WTC11 (cell line): ENCODE measurements around the gene RETREG1. TPM values are rescaled to one million over a fixed set of nuclear protein-coding genes. Genes with fewer than 3 reads are reported as not detected.

Experiments used
- ATAC-seq: fragments of 200-7000 bp; cut with Tn5 transposase; 2 replicates; pipeline ENCODE4 v1.10.0; 2021; ENCODE audit warnings: mild to moderate bottlenecking, moderate library complexity
- CTCF ChIA-PET: fragments of 300-600 bp; sonication (Branson Sonifier 250); formaldehyde crosslinking; loops from one replicate; lab custom pipeline; 2021; ENCODE audit warnings: antibody characterized with exemption; lab: Charles Lee
- POLR2A ChIA-PET: fragments of 350-600 bp; sonication (Branson Sonifier 250); formaldehyde crosslinking; loops from one replicate; lab custom pipeline; 2021; ENCODE audit warnings: antibody characterized with exemption; lab: Charles Lee
- DNase-seq: peaks from one replicate; pipeline ENCODE4 v3.0.0; 2021; ENCODE audit warnings: low spot score
- H3K27ac Mint-ChIP-seq: 2 replicates; pipeline ENCODE4 v1.8.0; 2021; ENCODE audit warnings: mixed read lengths
- H3K27me3 Mint-ChIP-seq: 2 replicates; pipeline ENCODE4 v1.8.0; 2021; ENCODE audit warnings: low read depth, mild to moderate bottlenecking, moderate library complexity, mixed read lengths
- H3K36me3 Mint-ChIP-seq: 2 replicates; pipeline ENCODE4 v1.8.0; 2021; ENCODE audit warnings: mixed read lengths
- H3K4me1 Mint-ChIP-seq: 2 replicates; pipeline ENCODE4 v1.8.0; 2022; ENCODE audit warnings: mixed read lengths
- H3K4me3 Mint-ChIP-seq: 2 replicates; pipeline ENCODE4 v1.8.0; 2021; ENCODE audit warnings: mild to moderate bottlenecking, moderate library complexity, mixed read lengths
- H3K9me3 Mint-ChIP-seq: 2 replicates; pipeline ENCODE4 v1.8.0; 2021; ENCODE audit warnings: mixed read lengths
- AFF4 ChIP-seq: sonication (generic); formaldehyde crosslinking; IDR thresholded peaks from 2 replicates; pipeline ENCODE4 v1.8.1; 2023; ENCODE audit warnings: mild to moderate bottlenecking, missing genetic modification reagents, borderline replicate concordance
- ATF6 ChIP-seq: sonication (generic); formaldehyde crosslinking; IDR thresholded peaks from 2 replicates; pipeline ENCODE4 v1.8.1; 2023; ENCODE audit warnings: mild to moderate bottlenecking, missing genetic modification reagents
- E2F5 ChIP-seq: sonication (generic); formaldehyde crosslinking; IDR thresholded peaks from 2 replicates; pipeline ENCODE4 v1.8.1; 2022; ENCODE audit warnings: mild to moderate bottlenecking, moderate library complexity, missing genetic modification reagents
- ELF4 ChIP-seq: sonication (generic); formaldehyde crosslinking; IDR thresholded peaks from 2 replicates; pipeline ENCODE4 v1.8.1; 2022; ENCODE audit warnings: low read depth, mild to moderate bottlenecking, moderate library complexity, missing genetic modification reagents
- FOXK1 ChIP-seq: sonication (generic); formaldehyde crosslinking; IDR thresholded peaks from 2 replicates; pipeline ENCODE4 v1.8.0; 2022; ENCODE audit warnings: mild to moderate bottlenecking, moderate library complexity, missing genetic modification reagents
- FOXP1 ChIP-seq: sonication (generic); formaldehyde crosslinking; IDR thresholded peaks from 2 replicates; pipeline ENCODE4 v1.8.0; 2022; ENCODE audit warnings: missing genetic modification reagents, mild to moderate bottlenecking, moderate library complexity, borderline replicate concordance
- GRHL2 ChIP-seq: fragments of 250-450 bp; sonication (Bioruptor Pico); IDR thresholded peaks from 2 replicates; pipeline ENCODE4 v1.8.0; 2022; ENCODE audit warnings: mild to moderate bottlenecking, moderate library complexity; ENCODE audit not compliant: insufficient replicate concordance, severe bottlenecking
- HMGA2 ChIP-seq: fragments of 250-450 bp; sonication (Bioruptor Pico); IDR thresholded peaks from 2 replicates; pipeline ENCODE4 v1.4.0; 2021; ENCODE audit warnings: mild to moderate bottlenecking, moderate library complexity
- NFATC4 ChIP-seq: fragments of 250-450 bp; sonication (Bioruptor Pico); IDR thresholded peaks from 2 replicates; pipeline ENCODE4 v1.9.0; 2021; ENCODE audit warnings: mild to moderate bottlenecking
- NFE2L1 ChIP-seq: sonication (generic); formaldehyde crosslinking; IDR thresholded peaks from 2 replicates; pipeline ENCODE4 v1.8.1; 2023; ENCODE audit warnings: missing genetic modification reagents
- RELA ChIP-seq: sonication (generic); formaldehyde crosslinking; IDR thresholded peaks from 2 replicates; pipeline ENCODE4 v1.8.1; 2022; ENCODE audit warnings: missing genetic modification reagents, mild to moderate bottlenecking, borderline replicate concordance
- RORB ChIP-seq: fragments of 250-450 bp; sonication (Bioruptor Pico); IDR thresholded peaks from 2 replicates; pipeline ENCODE4 v1.9.0; 2021; ENCODE audit warnings: mild to moderate bottlenecking
- SOX15 ChIP-seq: fragments of 250-450 bp; sonication (Bioruptor Pico); IDR thresholded peaks from 2 replicates; pipeline ENCODE4 v1.9.0; 2021; ENCODE audit warnings: mild to moderate bottlenecking
- TEAD1 ChIP-seq: sonication (generic); formaldehyde crosslinking; IDR thresholded peaks from 2 replicates; pipeline ENCODE4 v1.8.0; 2022; ENCODE audit warnings: mild to moderate bottlenecking, missing genetic modification reagents
- ZNF138 ChIP-seq: sonication (generic); formaldehyde crosslinking; conservative IDR thresholded peaks from 2 replicates; pipeline ENCODE4 v1.8.1; 2022; ENCODE audit warnings: mild to moderate bottlenecking, moderate library complexity, missing genetic modification reagents
- ZNF219 ChIP-seq: sonication (generic); formaldehyde crosslinking; IDR thresholded peaks from 2 replicates; pipeline ENCODE4 v1.8.0; 2023; ENCODE audit warnings: missing genetic modification reagents, mild to moderate bottlenecking, borderline replicate concordance
- ZNF423 ChIP-seq: fragments of 250-450 bp; sonication (Bioruptor Pico); IDR thresholded peaks from 2 replicates; pipeline ENCODE4 v2.1.2; 2022; ENCODE audit warnings: mild to moderate bottlenecking, moderate library complexity
- total RNA-seq: library from RNA; stranded (reverse); gene quantifications from 3 replicates; pipeline ENCODE4 v1.2.3, GENCODE V29; 2021
- TF ChIP-seq, protein P1 (sequence below): sonication (generic); formaldehyde crosslinking; IDR thresholded peaks from 2 replicates; pipeline ENCODE4 v1.8.0; 2022; ENCODE audit warnings: mild to moderate bottlenecking, missing genetic modification reagents
- TF ChIP-seq, protein P2 (sequence below): sonication (generic); formaldehyde crosslinking; IDR thresholded peaks from 2 replicates; pipeline ENCODE4 v1.8.1; 2023; ENCODE audit warnings: mild to moderate bottlenecking, moderate library complexity, missing genetic modification reagents
- TF ChIP-seq, protein P3 (sequence below): sonication (generic); formaldehyde crosslinking; IDR thresholded peaks from 2 replicates; pipeline ENCODE4 v1.8.1; 2022; ENCODE audit warnings: low read depth, mild to moderate bottlenecking, moderate library complexity, missing genetic modification reagents, borderline replicate concordance

The RETREG1 gene
- total RNA-seq, 1 experiment from 2014 or later = 2.2 TPM

GRCh38 chr5:16430349-16431089, 186.3 kb downstream of the RETREG1 start (continued):
- TF ChIP-seq E2F5 (CRISPR knock-in tag) (no peak), ZNF423 (CRISPR knock-in tag) (no peak)
- TF ChIP-seq, protein P1, sequence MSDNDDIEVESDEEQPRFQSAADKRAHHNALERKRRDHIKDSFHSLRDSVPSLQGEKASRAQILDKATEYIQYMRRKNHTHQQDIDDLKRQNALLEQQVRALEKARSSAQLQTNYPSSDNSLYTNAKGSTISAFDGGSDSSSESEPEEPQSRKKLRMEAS (CRISPR knock-in tag) = no peak

DNA sequence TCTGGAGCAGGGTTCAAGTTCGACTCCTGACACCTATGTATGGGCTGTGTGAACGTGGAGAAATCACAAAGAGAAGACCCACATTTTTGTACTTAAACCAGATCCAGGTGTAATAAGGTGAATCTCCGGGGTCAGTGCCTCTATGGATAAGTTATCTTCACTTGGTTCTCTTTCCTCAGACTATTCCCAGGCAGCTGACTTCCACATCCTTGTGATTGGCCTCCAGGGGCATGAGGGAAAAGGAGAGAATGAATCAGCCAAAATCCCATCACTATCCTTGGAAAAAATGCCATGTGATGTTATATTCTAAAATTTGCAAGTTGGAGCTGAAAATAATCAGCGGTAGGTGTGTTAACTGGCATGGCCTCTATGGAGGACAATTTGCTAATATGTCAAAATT, 188.4 kb downstream of the RETREG1 start:
- Mint-ChIP-seq H3K36me3 (peaks cover 23% of the 10 kb centered on the region), H3K27ac (no peak overlapping the region), H3K9me3 (no peaks in the 10 kb centered on the region), H3K4me3 (no peak overlapping the region), H3K27me3 (peaks cover 7% of the 10 kb centered on the region), H3K4me1 (peaks cover 64% of the 10 kb centered on the region)
- ATAC-seq = peak; percentile 50
- ChIA-PET CTCF (interaction anchor here (0.9 to 2.0 kb wide), 7 partner anchors 9 to 267 kb away, joined by 3 to 10 read pairs (median 5); no protein-coding TSS in a partner anchor), POLR2A (no interaction called here)
- no peak for TF ChIP-seq ATF6 (CRISPR knock-in tag)
- TF ChIP-seq HMGA2 (CRISPR knock-in tag) = no peak
- no peak for DNase-seq

- Mint-ChIP-seq H3K36me3 (peaks cover 30% of the 10 kb centered on the region), H3K4me1 (peaks cover 68% of the 10 kb centered on the region), H3K4me3 (no peak overlapping the region), H3K27me3 (peaks cover 7% of the 10 kb centered on the region), H3K9me3 (no peaks in the 10 kb centered on the region), H3K27ac (no peak overlapping the region)
- POLR2A ChIA-PET = no interaction called here
- DNase-seq = no peak
- no peak for ATAC-seq
- CTCF ChIA-PET = interaction anchor here (0.9 to 2.0 kb wide), 9 partner anchors 9 to 267 kb away, joined by 3 to 10 read pairs (median 4); no protein-coding TSS in a partner anchor
- TF ChIP-seq GRHL2 (no peak), AFF4 (CRISPR knock-in tag) (no peak), NFATC4 (no peak), RORB (CRISPR knock-in tag) (no peak), ELF4 (CRISPR knock-in tag) (no peak), ZNF219 (CRISPR knock-in tag) (no peak), FOXK1 (CRISPR knock-in tag) (no peak), FOXP1 (no peak), TEAD1 (CRISPR knock-in tag) (no peak), RELA (no peak), SOX15 (CRISPR knock-in tag) (no peak), NFE2L1 (no peak), ZNF138 (CRISPR knock-in tag) (no peak), HMGA2 (CRISPR knock-in tag) (no peak)
- TF ChIP-seq, protein P2, sequence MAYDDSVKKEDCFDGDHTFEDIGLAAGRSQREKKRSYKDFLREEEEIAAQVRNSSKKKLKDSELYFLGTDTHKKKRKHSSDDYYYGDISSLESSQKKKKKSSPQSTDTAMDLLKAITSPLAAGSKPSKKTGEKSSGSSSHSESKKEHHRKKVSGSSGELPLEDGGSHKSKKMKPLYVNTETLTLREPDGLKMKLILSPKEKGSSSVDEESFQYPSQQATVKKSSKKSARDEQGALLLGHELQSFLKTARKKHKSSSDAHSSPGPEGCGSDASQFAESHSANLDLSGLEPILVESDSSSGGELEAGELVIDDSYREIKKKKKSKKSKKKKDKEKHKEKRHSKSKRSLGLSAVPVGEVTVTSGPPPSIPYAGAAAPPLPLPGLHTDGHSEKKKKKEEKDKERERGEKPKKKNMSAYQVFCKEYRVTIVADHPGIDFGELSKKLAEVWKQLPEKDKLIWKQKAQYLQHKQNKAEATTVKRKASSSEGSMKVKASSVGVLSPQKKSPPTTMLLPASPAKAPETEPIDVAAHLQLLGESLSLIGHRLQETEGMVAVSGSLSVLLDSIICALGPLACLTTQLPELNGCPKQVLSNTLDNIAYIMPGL (CRISPR knock-in tag) = no peak
- TF ChIP-seq, protein P3, sequence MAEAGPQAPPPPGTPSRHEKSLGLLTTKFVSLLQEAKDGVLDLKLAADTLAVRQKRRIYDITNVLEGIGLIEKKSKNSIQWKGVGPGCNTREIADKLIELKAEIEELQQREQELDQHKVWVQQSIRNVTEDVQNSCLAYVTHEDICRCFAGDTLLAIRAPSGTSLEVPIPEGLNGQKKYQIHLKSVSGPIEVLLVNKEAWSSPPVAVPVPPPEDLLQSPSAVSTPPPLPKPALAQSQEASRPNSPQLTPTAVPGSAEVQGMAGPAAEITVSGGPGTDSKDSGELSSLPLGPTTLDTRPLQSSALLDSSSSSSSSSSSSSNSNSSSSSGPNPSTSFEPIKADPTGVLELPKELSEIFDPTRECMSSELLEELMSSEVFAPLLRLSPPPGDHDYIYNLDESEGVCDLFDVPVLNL (CRISPR knock-in tag) = no peak
Observed at GRCh38 chr5:16427587-16427986, 189.2 kb downstream of the RETREG1 start.
